Ramos (cell line): ENCODE data around the gene PACSIN2.

ENCODE experiments used
- in situ Hi-C: fragments of 300-500 bp; cut with MboI; formaldehyde crosslinking; loops from one replicate; pipeline ENCODE4 v1.14.3; 2022; ENCODE audit warnings: low sequenced_read_pairs; ENCODE audit not compliant: unreplicated experiment

The PACSIN2 gene

DNA sequence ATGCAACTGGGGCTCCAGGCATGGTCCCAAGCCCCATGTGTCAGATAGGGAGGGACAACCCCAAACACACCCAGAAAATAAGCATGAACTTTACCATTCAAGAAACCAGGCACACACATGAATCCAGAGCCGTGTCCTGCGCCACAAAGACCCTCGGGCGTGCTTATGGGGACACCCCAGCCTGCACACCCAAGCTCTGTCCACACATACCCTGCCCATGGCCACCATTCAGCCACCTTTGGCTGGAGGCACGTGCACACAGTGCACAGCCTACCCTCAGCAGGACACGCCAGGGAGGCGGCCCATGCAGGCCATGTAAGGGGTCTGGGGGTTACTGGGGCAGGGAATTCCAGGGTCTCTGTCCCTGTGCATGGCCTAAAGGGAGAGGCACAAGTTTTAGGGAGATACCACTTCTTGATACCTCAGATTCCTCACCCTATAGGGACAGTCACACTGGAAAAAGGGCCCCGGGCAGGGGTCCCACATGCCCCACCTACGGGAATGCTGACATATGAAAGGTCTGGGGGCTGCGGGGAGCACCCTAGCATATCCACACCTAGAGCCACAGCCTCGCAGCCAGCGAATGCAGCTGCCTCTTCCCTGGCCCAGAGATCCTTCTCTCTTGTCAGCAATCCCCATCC lies 20.6 kb downstream of the PACSIN2 start:
- in situ Hi-C loops: no loop called here

DNA sequence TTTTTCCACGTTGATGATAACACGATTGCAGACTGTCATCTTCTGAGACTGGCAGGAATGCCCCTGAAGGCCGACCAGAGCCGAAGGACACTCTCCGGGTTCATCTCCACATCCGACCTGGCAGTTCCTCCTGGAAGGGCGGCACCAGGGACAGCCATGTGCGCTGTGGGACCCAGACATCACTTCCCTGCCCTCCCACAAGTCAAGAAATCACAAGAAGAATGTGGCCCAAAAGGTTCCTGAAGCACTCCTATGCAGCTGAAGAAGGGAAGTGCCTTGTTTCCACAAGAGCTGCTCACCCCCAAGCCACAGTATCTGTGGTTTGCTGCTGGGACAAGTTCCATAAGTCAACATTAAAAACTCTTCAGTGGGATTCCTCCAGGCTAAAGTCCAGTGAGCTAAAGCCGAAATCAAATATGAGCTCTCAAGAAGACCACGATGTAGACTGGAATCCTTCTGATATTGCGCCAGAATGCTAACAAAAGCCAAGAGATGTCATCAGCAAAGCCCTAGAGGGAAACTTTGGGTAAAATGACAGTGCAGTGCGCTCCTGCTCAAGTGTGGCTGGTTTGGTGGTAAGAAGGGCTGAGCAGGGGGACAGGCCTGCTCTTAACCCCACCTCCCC lies 21.2 kb downstream of the PACSIN2 start:
- in situ Hi-C loops: no loop called here

DNA sequence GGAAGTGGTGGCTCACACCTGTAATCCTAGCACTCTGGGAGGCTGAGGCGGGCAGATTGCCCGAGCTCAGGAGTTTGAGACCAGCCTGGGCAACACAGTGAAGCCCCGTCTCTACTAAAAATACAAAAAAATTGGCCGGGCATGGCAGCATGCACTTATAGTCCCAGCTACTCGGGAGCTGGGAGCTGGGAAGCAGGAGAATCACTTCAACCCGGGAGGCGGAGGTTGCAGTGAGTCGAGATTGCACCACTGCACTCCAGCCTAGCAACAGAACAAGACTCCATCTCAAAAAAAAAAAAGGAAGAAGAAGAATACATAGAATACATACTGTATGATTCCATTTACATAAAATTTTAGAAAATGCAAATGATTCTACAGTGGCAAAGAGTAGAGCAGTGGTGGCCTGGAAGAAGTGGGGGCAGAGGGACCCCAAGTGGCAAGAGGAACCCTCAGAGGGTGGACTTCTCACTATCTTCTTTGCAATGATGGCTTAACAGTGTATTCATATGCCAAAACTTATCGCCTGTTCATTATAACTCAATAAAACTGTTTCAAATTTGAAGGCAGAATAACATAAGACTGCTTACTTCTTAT lies 22.0 kb downstream of the PACSIN2 start:
- in situ Hi-C loops: no loop called here

DNA sequence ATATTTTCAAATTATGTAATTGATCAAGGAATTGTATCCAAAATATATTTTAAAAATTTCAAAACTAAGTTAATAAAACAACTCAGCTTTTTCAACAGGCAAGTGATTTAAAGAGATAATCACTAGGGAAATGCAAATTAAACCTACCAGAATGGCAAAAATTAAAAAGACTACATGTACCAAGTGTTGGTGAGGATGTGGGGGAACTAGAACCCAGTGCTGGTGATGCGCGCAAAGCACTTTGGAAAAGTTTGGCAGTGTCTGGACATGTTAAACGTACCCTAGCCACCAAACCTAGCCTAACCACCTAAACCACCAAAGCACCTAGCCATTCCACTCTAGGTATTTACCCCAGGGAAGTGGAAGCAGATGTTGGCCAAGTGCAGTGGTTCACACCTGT lies 22.9 kb downstream of the PACSIN2 start:
- in situ Hi-C loops: no loop called here

DNA sequence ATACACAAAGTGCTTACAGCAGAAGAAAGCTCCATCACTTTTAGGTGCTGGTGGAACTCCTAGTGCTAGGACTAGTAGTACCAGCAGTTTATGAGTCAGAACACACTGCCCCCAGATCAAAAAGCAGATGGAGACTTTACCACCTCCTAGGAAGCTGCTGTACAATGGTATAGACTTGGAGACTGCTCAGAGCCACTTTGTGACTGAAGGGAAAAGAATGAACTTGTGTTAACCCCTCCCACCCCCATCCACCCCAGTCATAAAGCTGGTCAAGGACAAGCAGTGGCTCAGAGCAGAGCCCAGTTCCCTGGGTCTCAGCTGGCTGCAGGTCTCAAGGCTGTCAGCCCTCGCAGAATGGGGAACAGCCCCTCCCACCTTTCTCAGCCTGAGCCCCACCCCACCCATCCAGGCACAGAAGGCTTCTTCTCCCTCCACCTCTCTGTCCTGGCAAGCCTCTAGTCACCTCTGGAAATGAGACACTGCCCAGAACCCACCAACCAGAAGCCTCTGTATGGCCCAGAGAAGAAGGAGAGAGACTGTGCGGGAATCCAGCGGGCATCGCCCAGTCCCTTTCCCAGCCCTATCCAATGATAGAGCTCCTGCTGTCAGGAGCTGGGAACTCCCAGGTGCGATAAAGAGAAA lies 23.8 kb downstream of the PACSIN2 start:
- in situ Hi-C loops: no loop called here

- in situ Hi-C loops: no loop called here
Measured at GRCh38 chr22:42990131-42990838, 24.7 kb downstream of the PACSIN2 start.

DNA sequence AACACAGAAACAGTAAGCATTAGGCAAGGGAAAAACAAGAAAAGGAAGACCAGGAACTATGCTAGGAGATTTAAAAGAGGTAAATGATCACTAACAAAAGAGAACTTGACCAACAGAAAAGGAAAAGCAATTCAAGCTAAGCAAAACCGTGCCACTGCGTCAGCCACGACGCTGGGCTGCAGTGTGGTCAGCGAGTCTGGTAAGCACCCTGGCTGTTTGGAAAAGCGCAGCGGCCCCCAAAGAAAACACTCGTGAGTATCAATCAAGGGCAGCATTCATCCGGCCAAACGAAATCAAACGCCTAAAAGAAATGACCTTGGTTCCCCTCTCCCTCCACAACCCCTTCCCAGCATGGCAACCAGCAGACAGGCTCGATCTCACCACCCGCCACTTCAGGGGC lies 28.8 kb downstream of the PACSIN2 start:
- in situ Hi-C loops: no loop called here

GRCh38 chr22:42985531-42985905 lies 29.4 kb downstream of the PACSIN2 start:
- in situ Hi-C loops: no loop called here

GRCh38 chr22:42984814-42985530 lies 30.0 kb downstream of the PACSIN2 start:
- in situ Hi-C loops: no loop called here

- in situ Hi-C loops: no loop called here
Measured at GRCh38 chr22:42984397-42984796, 30.6 kb downstream of the PACSIN2 start.

DNA sequence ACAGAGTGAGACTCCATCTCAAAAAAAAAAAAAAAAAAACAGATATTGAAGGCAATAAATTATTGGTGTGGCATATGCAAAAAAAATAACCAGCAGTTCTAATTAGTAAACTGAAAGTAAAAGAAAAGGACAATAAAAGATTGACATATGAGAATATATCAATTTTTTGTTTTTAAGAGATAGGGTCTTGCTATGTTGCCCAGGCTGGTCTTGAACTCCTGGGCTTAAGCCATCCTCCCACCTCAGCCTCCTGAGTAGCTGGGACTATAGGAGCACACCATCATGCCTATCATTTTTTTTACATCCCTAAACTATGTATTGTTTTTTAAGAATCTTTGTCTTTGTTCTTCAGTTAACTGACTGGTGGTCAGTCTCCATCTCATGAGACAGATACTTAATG lies 31.5 kb downstream of the PACSIN2 start:
- in situ Hi-C loops: no loop called here

DNA sequence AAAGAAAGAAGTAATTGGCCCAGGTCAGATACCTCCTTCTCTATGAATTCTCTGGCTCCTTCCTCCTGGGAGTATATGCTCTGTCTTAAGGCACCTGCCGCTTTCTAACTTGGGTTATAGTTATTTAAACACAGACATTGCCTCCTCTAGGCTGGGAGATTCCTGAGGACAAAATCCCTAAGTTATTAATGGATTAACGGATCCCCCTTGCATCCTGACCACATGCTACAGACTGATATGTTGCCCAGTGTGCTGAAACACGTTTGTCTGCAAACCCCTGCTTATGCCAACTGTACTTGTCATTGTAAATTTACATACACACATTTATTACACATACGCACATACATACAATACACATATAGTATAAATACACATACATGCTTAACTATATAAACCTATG lies 35.3 kb downstream of the PACSIN2 start:
- in situ Hi-C loops: no loop called here

DNA sequence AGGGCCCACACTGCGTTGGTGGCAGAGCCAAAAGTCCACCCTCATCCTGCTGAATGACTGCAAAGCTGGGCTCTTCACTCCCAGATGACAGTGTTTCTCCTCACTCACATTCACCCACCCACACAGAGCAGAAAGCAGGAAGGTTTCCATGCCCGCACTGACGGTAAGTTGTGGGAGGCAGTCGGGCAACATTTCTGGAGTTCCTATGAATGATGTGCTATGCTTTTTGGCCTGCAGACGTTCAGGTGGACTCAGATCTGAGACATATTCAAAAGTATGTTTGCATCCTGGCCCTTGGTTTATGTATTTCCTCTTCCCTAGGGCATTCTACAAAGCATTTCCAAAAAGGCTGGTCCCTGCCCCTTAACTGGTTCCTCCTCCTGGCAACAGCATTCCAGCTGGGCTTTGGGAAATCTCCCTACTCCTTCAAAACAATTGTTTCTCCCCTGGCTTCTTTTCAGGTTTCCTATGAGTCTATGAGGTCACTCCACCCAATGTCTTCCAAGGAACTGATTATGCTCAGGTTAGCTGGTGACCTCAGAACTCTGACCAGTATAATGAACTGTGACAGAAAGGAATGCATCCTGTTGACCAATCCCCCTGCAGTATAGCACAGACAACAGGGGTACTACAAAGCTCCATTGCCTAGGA lies 36.4 kb downstream of the PACSIN2 start:
- in situ Hi-C loops: no loop called here

DNA sequence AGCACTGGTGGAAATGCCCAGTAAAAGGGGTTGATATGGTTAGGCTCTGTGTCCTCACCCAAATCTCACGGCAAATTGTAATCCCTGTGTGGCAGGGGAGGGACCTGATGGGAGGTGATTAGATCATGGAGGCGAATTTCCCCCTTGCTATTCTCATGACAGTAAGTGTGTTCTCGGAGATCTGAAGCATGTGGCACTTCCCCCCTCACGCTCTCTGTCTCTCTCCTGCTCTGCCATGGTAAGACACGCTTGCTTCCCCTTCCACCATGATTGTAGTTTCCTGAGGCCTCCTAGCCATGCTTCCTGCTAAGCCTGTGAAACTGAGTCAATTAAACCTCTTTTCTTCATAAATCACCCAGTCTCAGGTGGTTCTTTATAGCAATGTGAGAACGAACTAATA lies 37.4 kb downstream of the PACSIN2 start:
- in situ Hi-C loops: no loop called here

- in situ Hi-C loops: no loop called here
Measured at GRCh38 chr22:42976217-42976933, 38.6 kb downstream of the PACSIN2 start.

DNA sequence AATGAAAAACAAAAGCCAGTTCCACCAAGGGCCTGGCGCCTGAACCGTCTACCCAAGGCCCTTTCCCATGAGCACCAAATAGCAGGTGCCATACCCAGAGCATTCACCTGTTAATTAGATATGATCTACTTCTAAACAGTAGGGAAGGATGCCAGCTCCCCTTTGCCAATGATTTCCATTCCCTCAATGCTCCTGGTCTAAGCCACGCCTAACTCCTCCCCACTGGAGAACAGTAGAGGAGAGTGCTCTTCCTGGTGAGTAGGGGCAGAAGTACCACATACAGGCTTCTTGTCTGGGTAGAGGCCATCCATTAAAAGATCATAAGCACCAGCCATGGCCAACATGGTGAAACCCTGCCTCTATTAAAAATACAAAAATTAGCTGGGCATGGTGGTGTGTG lies 40.7 kb downstream of the PACSIN2 start:
- in situ Hi-C loops: no loop called here

GRCh38 chr22:42973536-42973881 lies 41.4 kb downstream of the PACSIN2 start:
- in situ Hi-C loops: no loop called here

DNA sequence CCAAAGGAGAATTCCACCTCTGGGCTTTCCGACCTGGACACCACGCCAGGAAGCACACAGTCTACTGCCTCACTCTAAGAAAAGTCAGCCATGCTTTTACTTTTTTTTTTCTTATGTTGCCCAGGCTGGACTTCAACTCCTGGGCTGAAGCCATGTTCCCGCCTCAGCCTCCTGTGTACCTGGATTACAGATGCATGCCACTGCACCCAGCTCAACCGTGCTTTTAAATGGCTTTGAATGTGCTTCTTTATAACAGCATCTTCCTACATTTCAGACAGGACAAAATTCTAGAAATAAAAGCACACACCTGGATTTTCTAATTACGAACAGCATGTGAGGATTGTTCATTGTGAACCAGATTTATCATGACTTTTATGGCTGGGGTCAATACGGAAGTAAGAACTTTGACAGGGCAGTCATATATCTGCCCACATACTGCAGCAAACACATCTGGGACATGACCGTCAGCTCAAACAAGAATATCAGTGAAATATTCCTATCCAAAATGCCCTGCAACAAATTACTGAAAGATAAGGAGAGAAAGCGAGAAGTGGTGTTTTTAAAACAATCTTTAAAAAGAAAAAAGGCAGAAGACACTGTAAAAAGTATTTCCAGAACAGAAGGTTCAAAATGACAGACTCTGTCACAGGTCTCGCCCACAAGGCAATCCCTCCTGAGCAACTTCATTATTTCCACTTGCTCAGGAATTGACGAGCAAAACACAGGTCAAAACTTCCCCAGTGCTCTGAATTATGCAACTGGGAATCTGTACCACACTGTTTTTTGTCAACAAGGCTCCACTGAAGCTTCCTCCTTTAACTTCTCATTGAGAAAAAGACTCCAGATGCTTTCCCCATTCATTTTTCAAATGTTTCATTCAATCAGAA lies 42.1 kb downstream of the PACSIN2 start:
- in situ Hi-C loops: no loop called here
